Gastroesophageal sphincter (tissue), 3 donors: ENCODE data around the gene GOLGA8Q.
"Not testable (repeated sequence)": the region's sequence is repeated elsewhere in the genome, so short reads cannot be mapped to it uniquely, and the experiment has no call there.

Experiments
- EP300 ChIP-seq: sonication (generic); formaldehyde crosslinking; IDR thresholded peaks from one replicate; pipeline ENCODE4 v1.6.1; 2017; ENCODE audit warnings: antibody characterized with exemption, mild to moderate bottlenecking
- POLR2A ChIP-seq, 2 donors: fragments of 450-650 bp; IDR thresholded peaks; one replicate each; pipeline ENCODE4 v1.6.1; 2017; ENCODE audit warnings: antibody characterized with exemption in 2 of 2, mild to moderate bottlenecking in 2 of 2, moderate library complexity in 1 of 2
- TF ChIP-seq, protein P1 (sequence below), 4 experiments: fragments of 200-600 bp in 2 of 4; fragments of 450-650 bp in 2 of 4; sonication (generic) in 1 of 4; IDR thresholded peaks; one replicate each; pipeline ENCODE4 v1.5.1; 2017 to 2019; ENCODE audit warnings: antibody characterized with exemption in 4 of 4, mild to moderate bottlenecking in 2 of 4, moderate library complexity in 2 of 4

DNA sequence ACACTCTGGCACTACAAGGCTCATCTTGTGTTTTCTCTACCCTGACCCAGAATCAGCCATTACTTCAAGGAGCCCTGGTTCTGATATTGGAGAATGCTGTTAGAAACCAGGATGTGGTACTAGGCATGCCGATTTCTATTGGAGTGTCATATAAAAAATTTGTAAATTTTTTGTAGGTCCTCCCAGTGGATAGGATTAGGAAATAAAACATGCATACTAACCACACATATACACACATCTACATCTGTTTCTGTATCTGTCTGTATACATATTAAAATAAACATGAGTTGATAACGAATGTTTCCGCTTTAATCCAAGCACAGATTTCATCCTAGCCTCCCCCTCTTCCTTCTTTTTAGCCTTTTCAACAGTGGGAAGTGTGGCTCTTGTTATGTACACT lies 22.8 kb upstream of the GOLGA8Q start:
- TF ChIP-seq, protein P1, sequence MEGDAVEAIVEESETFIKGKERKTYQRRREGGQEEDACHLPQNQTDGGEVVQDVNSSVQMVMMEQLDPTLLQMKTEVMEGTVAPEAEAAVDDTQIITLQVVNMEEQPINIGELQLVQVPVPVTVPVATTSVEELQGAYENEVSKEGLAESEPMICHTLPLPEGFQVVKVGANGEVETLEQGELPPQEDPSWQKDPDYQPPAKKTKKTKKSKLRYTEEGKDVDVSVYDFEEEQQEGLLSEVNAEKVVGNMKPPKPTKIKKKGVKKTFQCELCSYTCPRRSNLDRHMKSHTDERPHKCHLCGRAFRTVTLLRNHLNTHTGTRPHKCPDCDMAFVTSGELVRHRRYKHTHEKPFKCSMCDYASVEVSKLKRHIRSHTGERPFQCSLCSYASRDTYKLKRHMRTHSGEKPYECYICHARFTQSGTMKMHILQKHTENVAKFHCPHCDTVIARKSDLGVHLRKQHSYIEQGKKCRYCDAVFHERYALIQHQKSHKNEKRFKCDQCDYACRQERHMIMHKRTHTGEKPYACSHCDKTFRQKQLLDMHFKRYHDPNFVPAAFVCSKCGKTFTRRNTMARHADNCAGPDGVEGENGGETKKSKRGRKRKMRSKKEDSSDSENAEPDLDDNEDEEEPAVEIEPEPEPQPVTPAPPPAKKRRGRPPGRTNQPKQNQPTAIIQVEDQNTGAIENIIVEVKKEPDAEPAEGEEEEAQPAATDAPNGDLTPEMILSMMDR (IDR thresholded peaks at IDR 0.05), result not testable (repeated sequence)
- TF ChIP-seq EP300; POLR2A (IDR thresholded peaks at IDR 0.05): not testable (repeated sequence)
